GM10266 (cell line): ENCODE data around the gene LRRC10.

ENCODE experiments used
- DNase-seq: peaks from one replicate; pipeline ENCODE4 v3.0.0; 2012; ENCODE audit errors: extremely low spot score
- CTCF ChIP-seq: IDR thresholded peaks from 2 replicates; pipeline ENCODE4 v1.5.1; 2012; ENCODE audit warnings: mild to moderate bottlenecking, low read depth; ENCODE audit not compliant: control insufficient read depth, insufficient read depth; ENCODE audit errors: missing control alignments

Gene LRRC10

GRCh38 chr12:69585189-69586062, 25.3 kb downstream of the LRRC10 start, which contains the start of gene CCT2:
CCT2 (plus strand) TSS chr12:69585459; CDS start chr12:69585522, 63 bp downstream.
- peak; percentile 17 for TF ChIP-seq CTCF
- peak; percentile 92 for DNase-seq

- no peak for TF ChIP-seq CTCF
- no peak for DNase-seq
Measured at GRCh38 chr12:69583203-69583602, 27.5 kb downstream of the LRRC10 start.

GRCh38 chr12:69580074-69580473, 30.6 kb downstream of the LRRC10 start:
- no peak for TF ChIP-seq CTCF
- DNase-seq, result no peak

- no peak for DNase-seq
- no peak for TF ChIP-seq CTCF
Measured at GRCh38 chr12:69579029-69579428, 31.7 kb downstream of the LRRC10 start.

- no peak for TF ChIP-seq CTCF
- DNase-seq, result no peak
Measured at GRCh38 chr12:69578283-69578682, 32.4 kb downstream of the LRRC10 start.

- no peak for DNase-seq
- no peak for TF ChIP-seq CTCF
Measured at GRCh38 chr12:69575346-69575745, 35.4 kb downstream of the LRRC10 start.
